Spleen (tissue), 11 donors: ENCODE measurements around the gene LCN9. TPM values are rescaled to one million over a fixed set of nuclear protein-coding genes. Genes with fewer than 3 reads are reported as not detected.
A peak's percentile ranks its signal among the peaks of the same experiment; 100 is the strongest.

ENCODE experiments used
- DNase-seq: peaks from one replicate; pipeline ENCODE4 v3.0.0-alpha.2; 2020
- H3K27ac ChIP-seq, 8 donors: fragments of 200-600 bp; sonication (generic) in 7 of 8; 1 replicate in 4 of 8; 2 replicates in 4 of 8; pipeline versions ENCODE4 v1.5.0 to v1.8.0; 2016 to 2021; ENCODE audit warnings: inconsistent platforms in 4 of 8, mild to moderate bottlenecking in 4 of 8, moderate library complexity in 1 of 8
- H3K27me3 ChIP-seq, 7 donors: fragments of 200-600 bp; sonication (generic) in 6 of 7; replicated peaks in 1 of 7; 1 replicate in 4 of 7; 2 replicates in 3 of 7; pipeline versions ENCODE4 v1.5.0 to v1.8.0; 2016 to 2021; ENCODE audit warnings: inconsistent platforms in 3 of 7, mild to moderate bottlenecking in 1 of 7
- H3K36me3 ChIP-seq, 6 donors: fragments of 200-600 bp; sonication (generic) in 5 of 6; 1 replicate in 4 of 6; 2 replicates in 2 of 6; pipeline versions ENCODE4 v1.5.0 to v1.8.0; 2016 to 2021; ENCODE audit warnings: inconsistent platforms in 2 of 6
- H3K4me1 ChIP-seq, 6 donors: fragments of 200-600 bp; sonication (generic) in 5 of 6; 1 replicate in 3 of 6; 2 replicates in 3 of 6; pipeline versions ENCODE4 v1.5.0 to v1.8.0; 2016 to 2021; ENCODE audit warnings: inconsistent platforms in 3 of 6
- H3K4me3 ChIP-seq, 8 donors: fragments of 200-600 bp; sonication (generic) in 7 of 8; 1 replicate in 4 of 8; 2 replicates in 4 of 8; pipeline versions ENCODE4 v1.5.0 to v1.8.0; 2016 to 2021; ENCODE audit warnings: inconsistent platforms in 4 of 8, mild to moderate bottlenecking in 4 of 8, moderate library complexity in 2 of 8
- H3K9me3 ChIP-seq, 8 donors: fragments of 200-600 bp; sonication (generic) in 7 of 8; 1 replicate in 4 of 8; 2 replicates in 4 of 8; pipeline versions ENCODE4 v1.5.0 to v1.8.0; 2016 to 2021; ENCODE audit warnings: inconsistent platforms in 4 of 8
- CTCF ChIP-seq, 11 experiments: fragments of 200-600 bp in 7 of 11; fragments of 450-650 bp in 4 of 11; sonication (generic) in 4 of 11; IDR thresholded peaks in 8 of 11; conservative IDR thresholded peaks in 3 of 11; 1 replicate in 7 of 11; 2 replicates in 4 of 11; pipeline versions ENCODE4 v1.4.0 to v1.8.0; 2016 to 2021; ENCODE audit warnings: antibody characterized with exemption in 11 of 11, inconsistent platforms in 4 of 11, mild to moderate bottlenecking in 1 of 11
- POLR2A ChIP-seq, 3 donors: fragments of 450-650 bp; IDR thresholded peaks; one replicate each; pipeline ENCODE4 v1.5.1; 2017; ENCODE audit warnings: antibody characterized with exemption in 3 of 3, mild to moderate bottlenecking in 1 of 3
- POLR2AphosphoS5 ChIP-seq, 3 donors: sonication (generic); formaldehyde crosslinking; IDR thresholded peaks; one replicate each; pipeline ENCODE4 v1.5.1; 2017; ENCODE audit warnings: antibody characterized with exemption in 3 of 3
- WGBS, 5 donors: extraction: QIAGEN DNeasy Blood & Tissue Kit in 3 of 5; methylation state at CpG; one replicate each; pipeline versions ENCODE4 v1.1.5 to v1.1.7; 2013 to 2018; 5-methylcytosine and 5-hydroxymethylcytosine counted together
- intact Hi-C: fragments of 100-400 bp; cut with DNase I; formaldehyde crosslinking; loops from one replicate; pipeline ENCODE4 v1.15.0; 2023; ENCODE audit warnings: low total_unique reads
- polyA plus RNA-seq, 3 donors: library from polyadenylated mRNA; stranded (reverse); fragments of 200-250 nt; gene quantifications; one replicate each; pipeline ENCODE4 v1.2.1, GENCODE V29; 2013
- total RNA-seq, 7 donors: library from RNA; depleted of rRNA in 3 of 7; stranded (reverse); fragments of >200 nt in 3 of 7; fragmentation: NEBNext Ultra II Directional in 4 of 7; extraction: Animal tissue kit (Norgen Biotek cat#: 25700) in 4 of 7; gene quantifications; one replicate each; pipeline versions ENCODE4 v1.1.0 to v1.2.1, GENCODE V29; 2016 to 2021
- donor health status: healthy with polysubstance abuse.
- donor health status: DM: no; HTN: no; CAD: no; lungs with moderate emphysema.
- donor health status: DM: no; HTN: no; CAD: no.
- donor health status: Bipolar disorder and iron deficiency.
- donor health status: healthy.
- donor health status: DM: no; HTN: no; CAD: no.
- donor health status: DM: yes; HTN: yes; CAD: no.

LCN9 gene
- total and polyA plus RNA-seq, 10 donors = not detected

- H3K27ac ChIP-seq = peak overlapping the region in 2 of 8 donors; percentile 30 to 35
- 42 to 63% (median 52%) methylated on average over 11 to 16 of the region's 16 CpGs for WGBS, 5 donors
- DNase-seq = no peak
- intact Hi-C loops = no loop called here
- TF ChIP-seq POLR2AphosphoS5 (IDR thresholded peaks at IDR 0.05) = peak in 2 of 3 donors; percentile 41 to 51
- TF ChIP-seq CTCF (IDR thresholded peaks at IDR 0.05 in 8 of 11, conservative IDR thresholded peaks at IDR 0.05 in 3 of 11) = no peak
- no peak for TF ChIP-seq POLR2A (IDR thresholded peaks at IDR 0.05)
- peaks cover 0 to 18% (median 0%) of the 10 kb centered on the region in 6 donors for H3K36me3 ChIP-seq
- H3K9me3 ChIP-seq = no peaks in the 10 kb centered on the region
- peaks cover 3 to 66% (median 17%) of the 10 kb centered on the region in 7 donors for H3K27me3 ChIP-seq
- H3K4me1 ChIP-seq = peaks cover 0 to 74% (median 28%) of the 10 kb centered on the region in 6 donors
- H3K4me3 ChIP-seq = no peak overlapping the region
These were observed 49.6 kb downstream of the LCN9 start for GRCh38 chr9:135712613-135713295.

GRCh38 chr9:135714242-135715055, 51.3 kb downstream of the LCN9 start:
- 1 to 7% (median 5%) methylated on average over 45 to 103 of the region's 103 CpGs for WGBS, 5 donors
- Histone ChIP-seq H3K9me3 (no peaks in the 10 kb centered on the region), H3K36me3 (peaks cover 0 to 13% (median 0%) of the 10 kb centered on the region in 6 donors), H3K27me3 (peaks cover 3 to 82% (median 17%) of the 10 kb centered on the region in 7 donors), H3K4me1 (peaks cover 0 to 74% (median 23%) of the 10 kb centered on the region in 6 donors), H3K27ac (no peak overlapping the region), H3K4me3 (peak overlapping the region in 2 of 8 donors; percentile 13 to 53)
- TF ChIP-seq POLR2A (IDR thresholded peaks at IDR 0.05) (no peak), CTCF (IDR thresholded peaks at IDR 0.05 in 8 of 11, conservative IDR thresholded peaks at IDR 0.05 in 3 of 11) (no peak), POLR2AphosphoS5 (IDR thresholded peaks at IDR 0.05) (no peak)
- DNase-seq = no peak
- intact Hi-C loops = no loop called here

GRCh38 chr9:135715056-135715595, 52.0 kb downstream of the LCN9 start:
- H3K27ac ChIP-seq = no peak overlapping the region
- 29 to 51% (median 40%) methylated on average over 13 to 23 of the region's 23 CpGs for WGBS, 5 donors
- TF ChIP-seq POLR2AphosphoS5 (IDR thresholded peaks at IDR 0.05) (no peak), POLR2A (IDR thresholded peaks at IDR 0.05) (no peak), CTCF (IDR thresholded peaks at IDR 0.05 in 8 of 11, conservative IDR thresholded peaks at IDR 0.05 in 3 of 11) (no peak)
- H3K9me3 ChIP-seq = no peaks in the 10 kb centered on the region
- peak overlapping the region in 2 of 8 donors; percentile 13 to 53 for H3K4me3 ChIP-seq
- H3K36me3 ChIP-seq = peaks cover 0 to 13% (median 0%) of the 10 kb centered on the region in 6 donors
- intact Hi-C loops = no loop called here
- no peak for DNase-seq
- H3K27me3 ChIP-seq = peaks cover 3 to 85% (median 17%) of the 10 kb centered on the region in 7 donors
- H3K4me1 ChIP-seq = peaks cover 0 to 75% (median 23%) of the 10 kb centered on the region in 6 donors
